GM18519 (cell line): ENCODE measurements around the gene RHEBL1.

Experiments
- ATAC-seq: cut with Tn5 transposase; IDR thresholded peaks from one replicate; pipeline ENCODE4 v1.9.1; 2021; ENCODE audit warnings: mild to moderate bottlenecking, moderate library complexity; ENCODE audit not compliant: unreplicated experiment, low FRiP score

Gene RHEBL1

DNA sequence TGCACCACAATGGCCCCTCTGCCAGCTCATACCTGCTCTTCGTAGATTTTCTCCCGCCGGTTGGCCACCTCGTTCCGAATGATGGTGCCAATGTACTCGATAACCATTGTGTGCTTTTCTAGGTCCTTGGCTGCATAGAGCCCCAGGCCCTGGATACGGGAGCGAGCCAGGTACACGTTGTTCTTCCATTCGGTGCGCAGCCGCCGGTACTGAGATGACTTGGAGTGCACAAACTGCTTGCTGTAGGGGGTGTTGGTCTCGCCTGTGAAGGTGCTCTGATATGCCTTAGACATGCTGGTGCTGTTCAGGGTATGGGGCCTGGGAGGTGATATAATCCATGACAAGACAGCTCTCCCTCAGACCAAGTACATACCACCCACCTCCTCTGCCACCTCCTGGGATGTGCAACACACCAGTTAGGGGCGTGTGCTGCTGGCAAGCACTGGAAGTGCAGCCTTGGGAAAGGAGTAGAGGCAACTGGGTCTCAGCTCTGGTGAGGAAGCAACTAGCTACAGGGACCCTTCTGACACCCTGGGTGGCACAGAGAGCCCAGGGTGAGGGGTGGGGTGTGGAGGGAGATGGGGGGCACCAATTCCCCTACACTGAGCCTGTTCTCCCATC is 47.1 kb downstream of the RHEBL1 start:
- ATAC-seq, result no peak

GRCh38 chr12:49021292-49021915 is 48.4 kb downstream of the RHEBL1 start:
- no peak for ATAC-seq

DNA sequence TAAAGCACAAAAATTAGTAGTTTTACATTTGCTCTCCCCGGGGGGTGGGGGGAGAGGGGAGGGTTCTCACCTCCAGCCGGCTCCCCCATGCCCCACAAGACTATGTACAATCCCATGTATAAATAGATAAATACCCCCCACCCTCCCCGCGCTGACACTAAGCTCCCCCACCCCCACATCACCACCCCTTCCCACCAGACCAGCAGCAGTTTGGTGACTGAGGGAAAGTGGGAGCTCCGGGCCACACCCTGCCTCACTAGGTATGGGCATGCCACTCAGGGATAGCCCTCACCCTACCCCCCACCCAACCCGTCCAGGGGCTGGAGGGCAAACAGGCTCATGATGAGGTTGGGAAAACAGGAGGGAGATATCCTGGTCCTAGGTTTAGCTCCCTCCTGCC is 49.3 kb downstream of the RHEBL1 start:
- ATAC-seq, result no peak

GRCh38 chr12:49019443-49020324 is 50.1 kb downstream of the RHEBL1 start:
- ATAC-seq, result no peak

- no peak for ATAC-seq
These were observed 50.7 kb downstream of the RHEBL1 start for GRCh38 chr12:49019120-49019430.

- peak; percentile 62 for ATAC-seq
These were observed 51.3 kb downstream of the RHEBL1 start, which contains the start of gene PRKAG1 for GRCh38 chr12:49018261-49019119. TSS of gene PRKAG1 (minus strand) at chr12:49018776. CDS start at chr12:49018740, 36 bp downstream.

DNA sequence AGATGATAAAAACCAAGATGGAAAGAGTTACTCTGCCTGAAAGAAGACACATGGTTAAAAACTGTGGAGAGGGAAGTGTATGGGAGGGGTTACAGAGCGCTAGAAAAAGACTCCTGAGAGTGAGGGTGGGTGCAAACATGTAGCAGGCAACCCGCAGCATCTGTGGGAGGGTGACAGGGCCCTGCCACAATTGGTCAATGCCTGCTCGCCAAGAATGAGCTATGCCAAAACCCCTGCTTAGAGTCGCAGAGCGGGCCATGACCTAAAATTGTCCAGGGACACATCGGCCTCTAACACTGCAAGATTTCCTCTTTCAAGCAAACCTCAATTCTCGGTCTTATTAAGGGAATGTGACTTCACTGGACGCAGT is 51.9 kb downstream of the RHEBL1 start:
- ATAC-seq, result peak; percentile 3

DNA sequence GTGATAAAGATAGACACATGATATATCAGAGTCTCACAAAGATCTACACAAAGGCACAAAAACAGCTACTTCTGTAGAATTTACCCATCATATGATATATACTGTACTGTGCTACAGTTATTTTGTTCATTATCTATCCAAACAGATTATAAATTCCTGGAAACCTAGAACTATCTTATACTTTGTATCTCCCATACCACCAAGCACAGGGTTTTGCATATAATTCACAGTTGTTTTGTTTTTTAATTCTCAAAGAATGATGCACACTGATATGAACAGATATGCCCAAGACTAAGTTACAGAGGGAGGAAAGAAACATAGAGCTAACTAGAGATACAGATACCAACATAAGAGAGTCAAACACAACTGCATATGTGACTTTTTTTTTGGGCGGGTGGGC is 54.6 kb downstream of the RHEBL1 start:
- ATAC-seq, result no peak
